K562 (cell line): ENCODE data around the gene ARHGAP8.

Experiments used
- CHD2 ChIP-seq: IDR thresholded peaks from 2 replicates; pipeline ENCODE4 v1.6.1; 2011; ENCODE audit warnings: low read depth, low read length
- JUND ChIP-seq, 2 experiments: IDR thresholded peaks; 2 replicates in 1 of 2; 3 replicates in 1 of 2; pipeline ENCODE4 v1.6.1; 2011; ENCODE audit warnings: borderline replicate concordance in 2 of 2, low read depth in 2 of 2, low read length in 2 of 2, improper control_type of control experiment in 1 of 2, missing biosample characterization in 1 of 2, missing genetic modification characterization in 1 of 2, missing genetic modification reagents in 1 of 2
- TF ChIP-seq, protein P1 (sequence below), 3 experiments: IDR thresholded peaks in 2 of 3; conservative IDR thresholded peaks in 1 of 3; 2 replicates each; pipeline ENCODE4 v1.5.1; 2011 to 2012; ENCODE audit warnings: low read length in 3 of 3, mild to moderate bottlenecking in 3 of 3, control low read depth in 2 of 3, improper control_type of control experiment in 1 of 3, inconsistent platforms in 1 of 3, low read depth in 1 of 3, mixed read lengths in 1 of 3, moderate library complexity in 1 of 3; ENCODE audit not compliant: insufficient read depth in 2 of 3

DNA sequence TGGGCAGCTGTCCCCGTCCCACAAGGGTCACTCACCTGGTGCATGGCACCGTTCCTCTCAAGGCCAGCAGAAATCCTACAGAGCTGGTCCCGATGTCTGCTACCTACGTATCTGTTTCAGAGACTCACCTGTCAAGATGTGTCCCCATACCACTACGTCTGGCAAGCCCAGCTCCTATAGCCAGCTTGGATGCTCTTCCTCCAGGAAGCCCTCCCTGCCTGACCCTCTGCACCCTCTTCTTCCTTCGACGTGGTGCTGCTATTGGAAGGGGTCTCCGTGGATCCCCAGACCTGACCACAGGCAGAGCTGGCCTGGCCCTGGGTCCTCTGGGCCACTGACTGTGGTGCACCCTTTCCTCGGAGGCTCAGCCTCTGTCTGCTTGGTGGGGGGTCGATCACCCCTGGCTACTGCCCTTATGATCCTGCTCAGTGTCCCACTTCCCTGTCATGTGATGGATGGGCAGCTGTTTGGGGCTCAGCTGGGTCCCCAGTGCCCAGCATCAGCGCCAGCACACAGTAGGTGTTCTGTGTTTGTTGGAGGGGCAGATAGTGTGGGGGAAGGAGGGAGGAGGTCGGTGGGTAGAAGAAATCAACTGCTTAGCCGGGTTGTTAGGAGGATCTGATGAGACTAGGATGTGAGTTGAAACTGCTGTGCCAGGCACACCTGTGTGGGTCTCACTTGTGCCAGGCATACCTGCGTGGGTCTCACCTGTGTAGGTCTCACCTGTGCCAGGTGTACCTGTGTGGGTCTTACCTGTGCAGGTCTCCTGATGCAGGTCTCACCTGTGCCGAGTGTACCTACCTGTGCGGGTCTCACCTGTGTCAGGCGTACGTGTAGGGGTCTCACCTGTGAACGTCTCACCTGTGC is 21.7 kb upstream of the ARHGAP8 start:
- TF ChIP-seq, protein P1, sequence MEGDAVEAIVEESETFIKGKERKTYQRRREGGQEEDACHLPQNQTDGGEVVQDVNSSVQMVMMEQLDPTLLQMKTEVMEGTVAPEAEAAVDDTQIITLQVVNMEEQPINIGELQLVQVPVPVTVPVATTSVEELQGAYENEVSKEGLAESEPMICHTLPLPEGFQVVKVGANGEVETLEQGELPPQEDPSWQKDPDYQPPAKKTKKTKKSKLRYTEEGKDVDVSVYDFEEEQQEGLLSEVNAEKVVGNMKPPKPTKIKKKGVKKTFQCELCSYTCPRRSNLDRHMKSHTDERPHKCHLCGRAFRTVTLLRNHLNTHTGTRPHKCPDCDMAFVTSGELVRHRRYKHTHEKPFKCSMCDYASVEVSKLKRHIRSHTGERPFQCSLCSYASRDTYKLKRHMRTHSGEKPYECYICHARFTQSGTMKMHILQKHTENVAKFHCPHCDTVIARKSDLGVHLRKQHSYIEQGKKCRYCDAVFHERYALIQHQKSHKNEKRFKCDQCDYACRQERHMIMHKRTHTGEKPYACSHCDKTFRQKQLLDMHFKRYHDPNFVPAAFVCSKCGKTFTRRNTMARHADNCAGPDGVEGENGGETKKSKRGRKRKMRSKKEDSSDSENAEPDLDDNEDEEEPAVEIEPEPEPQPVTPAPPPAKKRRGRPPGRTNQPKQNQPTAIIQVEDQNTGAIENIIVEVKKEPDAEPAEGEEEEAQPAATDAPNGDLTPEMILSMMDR (IDR thresholded peaks at IDR 0.05 in 2 of 3, conservative IDR thresholded peaks at IDR 0.05 in 1 of 3; ENCODE audit: insufficient read depth in 2 of 3, low read depth in 1 of 3, low read length in 3 of 3): no peak
- TF ChIP-seq JUND (IDR thresholded peaks at IDR 0.05; ENCODE audit: borderline replicate concordance, low read depth, low read length): no peak
- TF ChIP-seq JUND (tag; IDR thresholded peaks at IDR 0.05; ENCODE audit: borderline replicate concordance, low read depth, low read length): no peak
- TF ChIP-seq CHD2: no peak
